Measurements from ENCODE around the gene CSH2. TPM values are rescaled to one million over a fixed set of nuclear protein-coding genes. Genes with fewer than 3 reads are reported as not detected.

The CSH2 gene
- total and polyA plus RNA-seq, 2 of the 8 experiments (the other 6 are each of a cell fraction or from before 2014, with no cell fraction given), result 0.43 TPM; not detected in 1

- TF ChIP-seq GTF2F1 (IDR thresholded peaks at IDR 0.05; ENCODE audit: borderline replicate concordance, low read depth, low read length) (no peak), NANOG (IDR thresholded peaks at IDR 0.05; ENCODE audit: insufficient read depth, low read depth, low read length, poor library complexity, severe bottlenecking) (no peak), SAP30 (IDR thresholded peaks at IDR 0.05; ENCODE audit: insufficient read depth, insufficient replicate concordance, low read length) (peak; percentile 7)
- H2BK5ac ChIP-seq (ENCODE audit: low read depth, low read length), result peak overlapping the region; percentile 73; the same call in 1 of the 2 replicates
- H3K79me1 ChIP-seq (ENCODE audit: low read depth, low read length), result peaks cover 20% of the 10 kb centered on the region
- peak overlapping the region; percentile 93 for H3K4me2 ChIP-seq (ENCODE audit: insufficient read depth in 1 of 2, low read depth in 2 of 2, low read length in 2 of 2)
- no peak overlapping the region for H3K27ac ChIP-seq (ENCODE audit: low read depth, low read length)
- no peak overlapping the region for H2BK20ac ChIP-seq (ENCODE audit: low read length)
- 22% methylated on average over 26 of the region's 26 CpGs; no CpG with 5 or more reads in 1 of the 2 experiments for WGBS, 2 experiments (ENCODE audit: extremely low coverage in 1 of 2, insufficient coverage in 1 of 2, insufficient read length in 1 of 2, insufficient replicate concordance in 2 of 2, low coverage in 1 of 2, low lambda C conversion rate in 2 of 2, missing lambda C conversion rate in 1 of 2)
- H2BK12ac ChIP-seq (ENCODE audit: low read depth, low read length), result peak overlapping the region; percentile 68; the same call in 1 of the 2 replicates
- H3K18ac ChIP-seq (ENCODE audit: extremely low read depth, low read length), result peak overlapping the region; percentile 24
- H3K27me3 ChIP-seq (replicated peaks in 1 of 4; ENCODE audit: control insufficient read depth in 3 of 4, extremely low read depth in 1 of 4, insufficient read depth in 3 of 4, low read length in 3 of 4), result peaks cover 0 to 4% (median 1%) of the 10 kb centered on the region in 4 experiments; a peak in 2 of 7 replicates
- H4K5ac ChIP-seq (ENCODE audit: insufficient read length, low read depth, low read length), result no peak overlapping the region
- peak overlapping the region; percentile 76 to 97 (median 83) for H3K4me3 ChIP-seq (ENCODE audit: extremely low read depth in 1 of 4, insufficient read depth in 2 of 4, low read depth in 3 of 4, low read length in 4 of 4)
- H3K14ac ChIP-seq (ENCODE audit: insufficient read length), result no peak overlapping the region
- peaks cover 8% of the 10 kb centered on the region for H3K23me2 ChIP-seq (ENCODE audit: low read depth, low read length)
- POLR2A ChIA-PET (ENCODE audit: partially characterized antibody), result interaction anchor here (0.7 to 27.8 kb wide), 3 partner anchors 9 to 68 kb away, joined by 3 to 593 read pairs (median 13); partner anchors contain the start of genes CCDC47, DDX42, FTSJ3 and PSMC5
- FAIRE-seq (no peak), DNase-seq (ENCODE audit: low read depth in 1 of 2, low spot score in 2 of 2) (no peak)
- no peak overlapping the region for H3K23ac ChIP-seq (ENCODE audit: insufficient read length)
- H3K9me3 ChIP-seq (ENCODE audit: insufficient read depth in 2 of 2, low read depth in 1 of 2, low read length in 1 of 2), result no peaks in the 10 kb centered on the region
- H4K91ac ChIP-seq (replicated peaks; ENCODE audit: insufficient read length, low read length), result peak overlapping the region; percentile 14
- H3K4ac ChIP-seq (replicated peaks; ENCODE audit: insufficient read length, low read depth, low read length), result peak overlapping the region; percentile 8
- H3K9ac ChIP-seq (replicated peaks in 1 of 4; ENCODE audit: extremely low read depth in 1 of 4, low read depth in 3 of 4, low read length in 3 of 4), result peak overlapping the region; percentile 8 to 81 (median 73)
- peaks cover 11 to 42% of the 10 kb centered on the region in 2 experiments for H3K79me2 ChIP-seq (ENCODE audit: control insufficient read depth in 1 of 2, insufficient read depth in 2 of 2, low read length in 2 of 2)
- H4K20me1 ChIP-seq (replicated peaks in 1 of 2; ENCODE audit: control insufficient read depth in 1 of 2, insufficient read depth in 2 of 2, low read length in 2 of 2), result peaks cover 1 to 4% of the 10 kb centered on the region in 2 experiments
- H2AFZ ChIP-seq (ENCODE audit: low read length), result no peak overlapping the region
- H3K56ac ChIP-seq (replicated peaks; ENCODE audit: insufficient read length, low read depth, low read length), result peak overlapping the region; percentile 73
- H3K4me1 ChIP-seq (replicated peaks in 1 of 4; ENCODE audit: control insufficient read depth in 3 of 4, insufficient read depth in 4 of 4, low read length in 3 of 4), result peaks cover 3 to 28% (median 26%) of the 10 kb centered on the region in 4 experiments
- H3K36me3 ChIP-seq (ENCODE audit: control insufficient read depth in 2 of 4, insufficient read depth in 4 of 4, low read length in 3 of 4), result peaks cover 0 to 3% (median 1%) of the 10 kb centered on the region in 4 experiments; a peak in 2 of 8 replicates
- H4K8ac ChIP-seq (ENCODE audit: extremely low read depth, insufficient read depth, low read length), result no peak overlapping the region
- no peak overlapping the region for H2BK120ac ChIP-seq (replicated peaks; ENCODE audit: low read depth, low read length)
- H2AK5ac ChIP-seq (ENCODE audit: low read depth, low read length), result peak overlapping the region; percentile 55; the same call in 1 of the 2 replicates
- CTCF ChIA-PET (ENCODE audit: partially characterized antibody), result interaction anchor here (0.6 to 1.4 kb wide), 6 partner anchors 9 to 176 kb away, joined by 3 to 7 read pairs (median 4); partner anchors contain the start of gene PSMC5
- peak overlapping the region; percentile 18; the same call in 1 of the 2 replicates for H2BK15ac ChIP-seq (ENCODE audit: low read length)
Measured at GRCh38 chr17:63841350-63842172, 31.9 kb downstream of the CSH2 start.

Data from H1 (cell line).